GM19023 (cell line): ENCODE data around the gene KAZALD1.
A peak's percentile ranks its signal among the peaks of the same experiment; 100 is the strongest.

Experiments
- ATAC-seq: cut with Tn5 transposase; IDR thresholded peaks from one replicate; pipeline ENCODE4 v1.9.1; 2021; ENCODE audit warnings: mild to moderate bottlenecking, moderate library complexity; ENCODE audit not compliant: unreplicated experiment

Gene KAZALD1

DNA sequence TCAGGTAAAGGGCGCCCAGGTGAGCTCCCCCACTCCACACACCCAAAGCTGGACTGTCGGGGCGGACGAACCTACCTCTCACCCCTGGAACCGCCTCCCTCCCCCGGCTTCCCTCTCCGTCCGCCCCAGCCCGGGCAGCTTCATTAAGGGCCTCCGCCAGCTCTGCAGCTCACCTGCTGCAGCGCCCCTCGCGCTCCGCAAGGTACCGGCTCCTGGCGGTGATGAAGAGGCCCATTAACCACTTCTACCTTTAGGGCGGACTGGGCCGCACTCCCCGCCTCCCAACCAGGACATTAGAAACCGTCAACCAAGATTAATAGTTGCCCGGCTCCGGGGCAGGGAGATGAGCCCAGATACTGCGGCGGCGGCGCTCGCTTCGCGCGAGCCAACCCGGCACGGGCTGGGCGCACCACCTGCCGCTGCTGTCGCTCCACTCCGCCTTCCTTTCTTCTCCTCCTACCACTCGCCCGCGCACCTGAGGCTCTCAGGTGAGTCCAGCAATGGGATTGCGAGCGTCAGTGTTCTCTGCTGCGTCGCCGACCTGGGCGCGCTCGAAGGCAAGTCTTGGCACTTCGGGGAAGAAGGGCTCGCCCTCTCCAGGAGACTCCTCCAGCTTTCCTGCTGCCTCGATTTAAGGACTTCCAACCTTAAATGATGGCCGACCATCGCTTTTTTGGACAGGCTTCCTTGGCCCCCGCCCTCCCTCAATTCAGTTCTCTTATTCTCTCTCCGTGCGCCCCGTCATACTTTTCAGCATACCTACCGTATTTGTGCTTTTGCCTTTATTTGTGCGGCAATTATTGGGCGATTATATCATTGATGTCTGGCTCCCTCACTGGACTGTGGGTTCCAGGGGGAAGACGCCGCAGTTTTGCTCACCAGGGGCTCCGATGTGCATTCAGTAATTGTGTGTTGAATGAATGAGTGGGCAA is 13.6 kb upstream of the KAZALD1 start:
- ATAC-seq: no peak

DNA sequence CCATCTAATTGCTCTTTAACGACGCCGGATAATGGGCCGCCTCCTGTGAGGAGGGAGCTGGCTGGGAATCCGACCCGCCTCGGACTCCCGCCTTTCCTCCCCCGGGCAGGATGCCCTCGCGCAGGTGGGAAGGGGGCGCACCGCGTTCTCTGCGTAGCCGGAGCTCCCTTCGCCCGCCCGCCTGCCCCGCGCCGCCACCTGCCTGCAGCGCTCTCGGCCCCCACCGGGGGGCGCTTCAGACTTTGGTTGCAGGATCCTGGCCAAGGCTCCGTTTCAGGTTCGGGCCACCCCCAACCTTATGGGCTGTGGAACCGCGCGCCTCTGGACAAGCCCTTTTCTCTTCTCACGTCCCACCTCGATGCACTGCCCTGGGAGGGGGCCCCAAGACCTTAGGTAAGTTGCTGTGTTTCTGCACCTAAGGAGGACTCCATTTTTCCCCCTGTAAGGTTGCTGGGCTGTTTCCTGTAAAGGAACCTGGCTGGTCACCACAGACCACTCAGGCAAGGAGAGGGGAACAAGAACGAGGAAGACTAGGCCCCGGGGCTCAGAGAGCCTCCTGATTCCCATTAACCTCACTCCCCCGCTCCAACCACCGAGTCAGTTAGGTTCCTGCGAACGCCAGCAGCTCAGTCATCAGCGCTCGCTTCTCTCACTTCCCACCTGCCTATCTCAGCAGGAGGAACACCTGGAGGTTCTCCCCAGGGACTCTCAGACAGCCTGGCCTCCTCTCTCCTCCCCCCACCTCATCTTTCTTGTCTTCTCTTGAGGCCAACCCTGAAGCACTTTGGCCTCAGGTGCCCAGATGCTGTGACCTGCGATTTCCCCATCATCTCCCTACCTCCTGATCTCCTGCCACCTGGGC is 11.3 kb upstream of the KAZALD1 start:
- ATAC-seq: peak; percentile 69

GRCh38 chr10:101052285-101052684 is 9.5 kb upstream of the KAZALD1 start:
- no peak for ATAC-seq

- ATAC-seq: no peak
These were observed 8.3 kb upstream of the KAZALD1 start for GRCh38 chr10:101053516-101053915.

DNA sequence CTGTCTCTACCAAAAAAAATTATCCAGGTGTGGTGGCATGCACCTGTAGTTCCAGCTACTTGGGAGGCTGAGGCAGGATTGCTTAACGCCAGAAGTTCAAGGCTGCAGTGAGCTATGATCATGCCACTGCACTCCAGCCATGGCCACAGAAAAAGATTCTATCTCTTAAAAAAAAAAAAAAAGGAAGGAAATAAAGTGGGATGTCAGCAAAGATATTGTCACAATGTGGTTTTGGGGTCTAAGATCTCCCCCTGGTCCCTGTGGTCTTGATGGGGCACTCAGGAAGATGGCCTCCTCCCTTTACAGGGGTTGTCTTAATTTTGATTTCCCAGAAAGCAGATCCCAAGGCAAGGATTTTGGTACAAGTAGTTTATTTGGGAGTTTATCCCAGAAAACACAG is 7.4 kb upstream of the KAZALD1 start:
- no peak for ATAC-seq

- ATAC-seq: no peak
These were observed 6.9 kb upstream of the KAZALD1 start for GRCh38 chr10:101054876-101055275.

DNA sequence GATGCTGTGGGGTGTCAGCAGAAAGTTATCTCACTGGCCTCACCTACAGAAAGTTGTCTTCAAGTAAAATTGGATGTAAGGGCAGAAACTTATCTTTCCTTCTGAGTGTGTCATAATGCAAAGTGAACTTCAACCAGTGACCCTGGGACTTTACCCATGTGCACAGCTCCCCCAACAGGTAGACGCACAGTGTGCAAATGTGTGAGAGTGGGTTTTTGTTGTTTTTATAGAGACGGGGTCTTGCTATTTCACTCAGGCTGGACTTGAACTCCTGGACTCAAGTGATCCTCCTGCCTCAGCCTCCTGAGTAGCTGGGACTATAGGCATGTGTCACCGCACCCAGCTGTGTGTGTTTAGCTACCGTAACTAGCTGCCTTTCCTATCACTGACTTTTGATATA is 6.4 kb upstream of the KAZALD1 start:
- no peak for ATAC-seq

DNA sequence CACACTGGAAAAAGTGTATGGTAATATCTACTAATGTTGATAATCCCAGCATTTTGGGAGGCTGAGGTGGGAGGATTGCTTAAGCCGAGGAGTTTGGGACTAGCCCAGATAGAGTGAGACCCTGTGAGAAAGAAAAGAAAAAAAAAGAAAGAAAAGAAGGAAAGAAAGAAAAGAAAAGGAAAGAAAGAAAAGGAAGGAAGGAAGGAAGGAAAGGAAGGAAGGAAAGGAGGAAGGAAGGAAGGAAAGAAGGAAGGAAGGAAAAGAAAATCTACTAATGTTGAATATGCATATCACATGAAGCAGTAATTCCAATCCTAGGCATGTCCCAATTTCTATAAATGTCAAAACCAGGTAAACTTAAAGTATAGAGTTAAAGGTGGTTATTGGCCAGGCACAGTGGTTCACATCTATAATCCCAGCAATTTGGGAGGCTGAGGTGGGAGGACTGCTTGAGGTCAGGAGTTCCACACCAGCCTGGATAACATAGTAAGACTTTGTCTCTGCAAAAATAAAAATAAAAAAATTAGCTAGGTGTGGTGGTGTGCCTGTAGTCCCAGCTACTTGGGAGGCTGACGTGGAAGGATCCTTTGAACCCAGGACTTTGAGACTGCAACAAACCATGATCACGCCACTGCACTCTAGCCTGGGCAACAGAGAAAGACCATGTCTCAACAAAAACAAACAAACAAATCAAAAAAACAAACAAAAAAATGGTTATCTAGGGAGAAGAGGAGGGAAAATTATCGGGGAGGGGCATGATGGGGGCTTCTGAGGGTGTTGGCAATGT is 5.2 kb upstream of the KAZALD1 start:
- no peak for ATAC-seq

DNA sequence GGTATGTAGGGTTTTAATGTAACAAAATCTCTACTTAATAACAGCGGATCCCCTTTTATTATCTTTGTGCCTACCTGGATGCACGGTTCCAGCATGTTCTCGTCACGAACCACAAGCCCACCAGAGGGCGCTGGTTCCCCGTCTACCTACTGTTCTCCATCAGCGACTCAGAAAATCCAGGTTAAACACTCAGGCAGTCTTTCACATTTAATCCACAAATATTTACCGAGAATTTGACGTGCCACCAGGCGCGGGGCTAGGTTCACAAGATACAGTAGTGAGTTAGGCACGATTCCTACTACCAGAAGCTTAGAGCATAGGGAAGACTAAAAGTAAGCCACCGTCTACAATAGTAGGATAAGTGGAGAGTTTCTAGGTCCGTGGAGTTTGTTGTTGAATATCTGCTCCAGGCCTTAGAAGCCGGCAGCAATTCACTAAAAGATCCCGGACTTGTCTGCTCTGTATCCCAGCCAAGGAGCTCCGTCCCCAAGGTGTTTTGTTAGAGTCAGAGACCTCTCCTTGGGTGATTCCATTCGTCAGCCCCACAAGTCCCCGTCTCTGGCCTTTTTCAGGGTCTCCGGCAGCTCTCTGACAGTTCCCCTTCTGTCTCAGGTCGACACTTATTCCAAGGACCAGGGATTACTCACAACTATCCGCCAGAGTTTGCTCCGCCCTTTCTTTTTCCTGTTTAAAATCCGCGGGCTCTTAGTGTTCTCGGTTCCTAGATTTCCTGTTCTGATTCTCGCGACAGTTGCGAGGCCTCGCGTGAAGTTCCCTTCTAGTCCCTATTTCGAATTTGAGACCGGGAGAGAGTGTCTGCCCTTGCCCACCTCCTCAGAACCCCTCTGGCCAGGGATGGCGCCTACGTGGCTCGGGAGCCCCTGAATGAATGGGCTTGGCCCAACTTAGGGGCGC is 1.5 kb upstream of the KAZALD1 start:
- peak; percentile 40 for ATAC-seq

- peak; percentile 56 for ATAC-seq
These were observed 702 bp upstream of the KAZALD1 start for GRCh38 chr10:101060951-101061623.

DNA sequence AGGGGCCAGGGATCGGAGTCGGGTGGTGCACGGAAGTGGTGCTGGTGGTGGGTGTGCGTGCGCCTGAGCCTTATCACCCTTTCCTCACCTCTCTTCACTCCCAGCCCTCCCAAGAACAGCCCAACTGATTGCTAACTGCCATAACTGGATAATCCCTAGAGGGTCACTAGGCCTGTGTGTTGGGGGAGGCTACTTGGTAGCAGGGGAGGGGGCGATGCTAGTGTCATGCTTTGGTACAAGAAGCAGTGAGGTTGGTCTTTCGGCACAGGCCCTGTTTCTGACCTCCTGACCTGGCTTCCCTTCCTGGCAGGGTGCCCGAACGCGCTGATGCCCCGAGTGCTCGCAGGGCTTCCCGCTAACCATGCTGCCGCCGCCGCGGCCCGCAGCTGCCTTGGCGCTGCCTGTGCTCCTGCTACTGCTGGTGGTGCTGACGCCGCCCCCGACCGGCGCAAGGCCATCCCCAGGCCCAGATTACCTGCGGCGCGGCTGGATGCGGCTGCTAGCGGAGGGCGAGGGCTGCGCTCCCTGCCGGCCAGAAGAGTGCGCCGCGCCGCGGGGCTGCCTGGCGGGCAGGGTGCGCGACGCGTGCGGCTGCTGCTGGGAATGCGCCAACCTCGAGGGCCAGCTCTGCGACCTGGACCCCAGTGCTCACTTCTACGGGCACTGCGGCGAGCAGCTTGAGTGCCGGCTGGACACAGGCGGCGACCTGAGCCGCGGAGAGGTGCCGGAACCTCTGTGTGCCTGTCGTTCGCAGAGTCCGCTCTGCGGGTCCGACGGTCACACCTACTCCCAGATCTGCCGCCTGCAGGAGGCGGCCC is 652 bp downstream of the KAZALD1 start:
- ATAC-seq: no peak

- ATAC-seq: no peak
These were observed 1.3 kb downstream of the KAZALD1 start for GRCh38 chr10:101063050-101063525.

DNA sequence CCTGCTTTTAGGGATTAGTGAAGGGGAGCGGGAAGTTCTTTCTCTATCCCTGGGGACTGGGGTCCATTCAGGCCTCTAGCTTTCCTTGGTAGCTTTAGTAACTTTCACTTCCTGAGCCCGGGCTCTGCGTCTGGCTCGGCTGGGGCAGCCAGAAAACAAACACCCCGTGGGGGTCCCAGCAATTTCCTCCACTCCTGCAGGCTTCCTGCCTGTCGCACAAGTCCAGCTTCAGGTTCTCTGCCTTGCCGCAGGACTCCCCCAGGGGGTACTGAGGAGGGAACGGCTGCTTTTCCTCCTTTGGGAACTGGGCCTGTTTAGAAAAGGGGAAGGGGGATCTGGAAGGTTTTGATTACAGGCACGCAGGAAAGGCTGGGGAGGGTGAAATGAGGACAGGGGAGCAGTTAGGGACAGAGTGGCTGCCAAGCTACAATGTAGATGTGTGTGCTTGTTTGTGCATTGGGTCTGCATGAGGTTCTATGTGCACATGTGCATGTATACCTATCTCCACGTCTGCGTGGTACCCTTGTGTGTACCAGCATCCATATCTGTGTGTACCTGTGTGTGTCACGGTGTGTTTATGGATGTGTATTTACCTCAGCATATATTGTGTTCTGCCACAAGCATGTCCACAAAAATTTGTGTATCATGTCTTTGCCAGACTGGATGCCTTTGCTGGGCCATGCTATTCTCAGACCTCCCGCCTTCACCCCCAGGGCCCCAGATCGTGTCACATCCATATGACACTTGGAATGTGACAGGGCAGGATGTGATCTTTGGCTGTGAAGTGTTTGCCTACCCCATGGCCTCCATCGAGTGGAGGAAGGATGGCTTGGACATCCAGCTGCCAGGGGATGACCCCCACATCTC is 2.0 kb downstream of the KAZALD1 start:
- no peak for ATAC-seq

DNA sequence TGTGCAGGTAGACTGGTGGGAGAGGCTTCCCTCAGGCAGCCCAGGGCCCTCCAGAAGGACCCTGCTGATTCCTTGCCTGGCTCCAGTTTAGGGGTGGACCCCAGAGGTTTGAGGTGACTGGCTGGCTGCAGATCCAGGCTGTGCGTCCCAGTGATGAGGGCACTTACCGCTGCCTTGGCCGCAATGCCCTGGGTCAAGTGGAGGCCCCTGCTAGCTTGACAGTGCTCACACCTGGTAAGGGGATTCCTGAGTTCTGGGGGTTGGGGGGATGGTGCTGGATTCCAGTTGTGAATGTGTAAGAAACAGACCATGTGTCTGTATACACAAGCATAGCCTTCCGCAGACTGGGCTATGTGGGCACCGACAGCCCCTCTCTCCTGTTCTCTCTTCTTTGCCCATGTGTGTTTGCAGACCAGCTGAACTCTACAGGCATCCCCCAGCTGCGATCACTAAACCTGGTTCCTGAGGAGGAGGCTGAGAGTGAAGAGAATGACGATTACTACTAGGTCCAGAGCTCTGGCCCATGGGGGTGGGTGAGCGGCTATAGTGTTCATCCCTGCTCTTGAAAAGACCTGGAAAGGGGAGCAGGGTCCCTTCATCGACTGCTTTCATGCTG is 2.7 kb downstream of the KAZALD1 start:
- no peak for ATAC-seq

GRCh38 chr10:101065481-101066145 is 3.8 kb downstream of the KAZALD1 start:
- ATAC-seq: no peak

DNA sequence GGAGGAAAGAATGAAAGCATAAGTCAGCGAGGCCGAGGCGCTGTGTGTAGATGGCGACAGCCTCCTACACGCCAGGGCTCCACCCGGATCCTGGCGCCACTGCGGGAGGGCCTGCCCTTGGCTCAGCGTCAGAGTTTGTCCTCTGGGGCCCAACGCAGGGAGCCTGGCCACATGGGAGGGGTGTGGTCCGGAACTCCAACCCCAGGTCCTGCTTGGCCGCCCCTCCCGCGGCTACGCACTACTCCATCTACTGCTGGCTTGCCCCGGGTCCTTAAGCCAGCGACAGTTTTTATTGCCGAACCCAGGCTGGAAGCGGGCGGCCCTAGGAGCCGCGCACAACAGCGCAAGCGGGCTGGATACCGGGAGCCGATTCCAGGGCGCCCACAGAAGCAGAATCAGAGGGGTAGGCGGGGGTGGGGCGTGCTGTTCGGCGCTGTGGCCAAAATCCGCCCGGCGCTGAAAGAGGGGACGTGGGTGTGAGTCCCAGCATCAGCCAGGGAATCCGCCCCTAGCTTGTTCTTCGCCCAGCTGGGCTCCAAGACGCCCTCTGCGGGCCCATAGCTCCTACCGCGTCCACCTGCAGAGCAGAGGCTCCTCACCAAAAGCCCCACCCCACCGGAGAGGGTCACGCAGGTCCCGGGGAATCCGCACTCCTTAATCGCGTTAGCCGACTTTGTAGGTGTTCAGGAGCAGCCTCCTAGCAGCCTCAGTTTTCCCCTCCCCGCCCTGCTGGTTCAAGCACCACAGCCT is 4.5 kb downstream of the KAZALD1 start:
- ATAC-seq: no peak
